Measurements from ENCODE around the gene PALM. TPM values are rescaled to one million over a fixed set of nuclear protein-coding genes. Genes with fewer than 3 reads are reported as not detected.
A peak's percentile ranks its signal among the peaks of the same experiment; 100 is the strongest.

The PALM gene
- total RNA-seq, 4 donors from 2014 or later, result 12.6 to 91.0 (median 42.2) TPM

GRCh38 chr19:750640-751423 lies 42.1 kb downstream of the PALM start, which contains the start of gene MISP:
Gene MISP (plus strand): TSS chr19:751112. CDS start chr19:756947, 5,835 bp downstream.
- intact Hi-C loops (cut with DNase I; ENCODE audit: low total_unique reads), result no loop called here
- no peak within 1 kb of the TSS for H3K4me3 ChIP-seq
- DNase-seq, result no peak
- H3K27me3 ChIP-seq, result no peaks in the 10 kb centered on the region
- peaks cover 0 to 9% of the 10 kb centered on the region in 2 donors for H3K9me3 ChIP-seq
- no peak for TF ChIP-seq POLR2A (IDR thresholded peaks at IDR 0.05)
- TF ChIP-seq CTCF (IDR thresholded peaks at IDR 0.05), result no peak
- no peak within 1 kb of the TSS for H3K27ac ChIP-seq
- no peaks in the 10 kb centered on the region for H3K36me3 ChIP-seq
- no peaks in the 10 kb centered on the region for H3K4me1 ChIP-seq

GRCh38 chr19:751501-752341 lies 43.0 kb downstream of the PALM start:
- Histone ChIP-seq H3K27me3 (no peaks in the 10 kb centered on the region), H3K9me3 (peaks cover 0 to 9% of the 10 kb centered on the region in 2 donors), H3K27ac (no peak overlapping the region), H3K36me3 (no peaks in the 10 kb centered on the region), H3K4me3 (no peak overlapping the region), H3K4me1 (no peaks in the 10 kb centered on the region)
- DNase-seq, result no peak
- TF ChIP-seq POLR2A (IDR thresholded peaks at IDR 0.05) (no peak), CTCF (IDR thresholded peaks at IDR 0.05) (no peak)
- intact Hi-C loops (cut with DNase I; ENCODE audit: low total_unique reads), result no loop called here

- Histone ChIP-seq H3K27me3 (no peaks in the 10 kb centered on the region), H3K4me3 (no peak overlapping the region), H3K9me3 (peaks cover 0 to 2% of the 10 kb centered on the region in 2 donors), H3K36me3 (no peaks in the 10 kb centered on the region), H3K27ac (peak overlapping the region; percentile 3 to 70), H3K4me1 (no peaks in the 10 kb centered on the region)
- intact Hi-C loops (cut with DNase I; ENCODE audit: low total_unique reads), result no loop called here
- peak in 1 of 2 donors; percentile 65 for DNase-seq
- TF ChIP-seq POLR2A (IDR thresholded peaks at IDR 0.05) (no peak), CTCF (IDR thresholded peaks at IDR 0.05) (no peak)
These were observed 44.1 kb downstream of the PALM start for GRCh38 chr19:752652-753517.

GRCh38 chr19:754530-754929 lies 45.8 kb downstream of the PALM start:
- no peaks in the 10 kb centered on the region for H3K4me1 ChIP-seq
- H3K4me3 ChIP-seq, result no peak overlapping the region
- no peak for TF ChIP-seq POLR2A (IDR thresholded peaks at IDR 0.05)
- TF ChIP-seq CTCF (IDR thresholded peaks at IDR 0.05), result no peak
- no peaks in the 10 kb centered on the region for H3K36me3 ChIP-seq
- peaks cover 0 to 9% of the 10 kb centered on the region in 2 donors for H3K9me3 ChIP-seq
- no peak for DNase-seq
- intact Hi-C loops (cut with DNase I; ENCODE audit: low total_unique reads), result no loop called here
- H3K27ac ChIP-seq, result no peak overlapping the region
- no peaks in the 10 kb centered on the region for H3K27me3 ChIP-seq
